Mucosa of gallbladder (tissue), 1 donor: Measurements from ENCODE around the gene CRADD. TPM values are rescaled to one million over a fixed set of nuclear protein-coding genes. Genes with fewer than 3 reads are reported as not detected.

Experiments used
- DNase-seq: peaks from one replicate; pipeline ENCODE4 v3.0.0-alpha.2; 2020; ENCODE audit warnings: low spot score
- total RNA-seq: library from RNA; stranded (reverse); gene quantifications from one replicate; pipeline ENCODE4 v1.2.1, GENCODE V29; 2021
- donor health status: DM: no; HTN: no; CAD: no.

Gene CRADD
- total RNA-seq, 1 donor from 2014 or later: 22.7 TPM

- DNase-seq: no peak
Observed at GRCh38 chr12:93895089-93895445, 217.9 kb downstream of the CRADD start.

DNA sequence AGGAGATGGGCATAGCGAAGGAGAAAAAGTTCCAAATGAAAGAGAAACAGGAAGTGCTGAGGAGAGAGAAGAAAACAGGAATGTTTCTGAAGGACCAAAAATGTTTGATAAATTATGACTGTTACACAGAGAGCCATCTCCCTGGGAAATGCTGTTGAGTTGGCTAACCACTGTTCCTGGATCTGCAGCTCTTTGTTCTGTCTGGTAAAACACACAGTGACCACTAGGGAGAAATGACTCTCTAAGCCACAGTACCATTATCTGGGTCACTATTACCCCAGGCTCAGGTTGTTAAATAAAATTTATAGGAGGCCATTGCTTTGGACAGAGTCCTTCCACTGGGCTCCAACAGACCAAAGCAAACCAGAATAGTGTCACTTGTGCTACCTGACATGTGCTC lies 219.3 kb downstream of the CRADD start:
- no peak for DNase-seq

DNA sequence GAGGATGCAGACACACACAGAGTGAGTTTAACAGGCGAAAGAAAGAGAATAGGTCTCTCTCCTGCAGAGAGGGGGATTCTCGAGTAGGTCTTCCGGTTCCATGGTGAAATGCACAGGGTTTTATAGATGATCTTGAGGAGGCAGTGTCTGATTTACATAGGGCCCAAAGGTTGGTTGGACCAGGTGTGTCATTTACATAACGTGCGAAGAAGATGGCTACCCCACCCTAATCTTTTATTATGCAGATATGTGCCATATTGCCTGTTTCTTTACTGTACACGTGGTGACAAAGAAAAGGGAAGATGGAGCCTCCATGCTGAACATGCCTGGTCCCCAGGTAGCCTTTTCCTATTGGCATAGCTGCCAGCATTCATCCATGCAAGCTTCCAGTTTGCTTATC lies 219.8 kb downstream of the CRADD start:
- DNase-seq: no peak

DNA sequence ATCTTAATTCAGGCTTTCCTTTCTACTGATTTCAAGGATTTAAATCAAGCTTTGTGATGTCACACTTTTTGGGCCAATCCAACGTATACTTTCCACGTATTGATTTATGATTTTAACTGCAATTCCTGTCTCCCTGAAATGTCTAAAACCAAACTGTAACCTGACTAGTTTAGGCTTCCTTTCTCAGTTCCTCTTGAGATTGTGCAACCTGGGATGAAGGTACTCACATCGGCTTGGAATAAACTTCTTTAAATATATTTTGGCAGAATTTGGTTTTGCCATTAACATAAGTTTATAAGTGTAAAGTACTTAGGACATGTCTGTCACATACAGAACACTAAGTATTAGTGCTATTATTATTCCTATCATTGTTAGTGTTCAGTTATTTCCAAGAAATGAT lies 224.6 kb downstream of the CRADD start:
- DNase-seq: no peak

- DNase-seq: no peak
Observed at GRCh38 chr12:93902192-93902591, 225.0 kb downstream of the CRADD start.

DNA sequence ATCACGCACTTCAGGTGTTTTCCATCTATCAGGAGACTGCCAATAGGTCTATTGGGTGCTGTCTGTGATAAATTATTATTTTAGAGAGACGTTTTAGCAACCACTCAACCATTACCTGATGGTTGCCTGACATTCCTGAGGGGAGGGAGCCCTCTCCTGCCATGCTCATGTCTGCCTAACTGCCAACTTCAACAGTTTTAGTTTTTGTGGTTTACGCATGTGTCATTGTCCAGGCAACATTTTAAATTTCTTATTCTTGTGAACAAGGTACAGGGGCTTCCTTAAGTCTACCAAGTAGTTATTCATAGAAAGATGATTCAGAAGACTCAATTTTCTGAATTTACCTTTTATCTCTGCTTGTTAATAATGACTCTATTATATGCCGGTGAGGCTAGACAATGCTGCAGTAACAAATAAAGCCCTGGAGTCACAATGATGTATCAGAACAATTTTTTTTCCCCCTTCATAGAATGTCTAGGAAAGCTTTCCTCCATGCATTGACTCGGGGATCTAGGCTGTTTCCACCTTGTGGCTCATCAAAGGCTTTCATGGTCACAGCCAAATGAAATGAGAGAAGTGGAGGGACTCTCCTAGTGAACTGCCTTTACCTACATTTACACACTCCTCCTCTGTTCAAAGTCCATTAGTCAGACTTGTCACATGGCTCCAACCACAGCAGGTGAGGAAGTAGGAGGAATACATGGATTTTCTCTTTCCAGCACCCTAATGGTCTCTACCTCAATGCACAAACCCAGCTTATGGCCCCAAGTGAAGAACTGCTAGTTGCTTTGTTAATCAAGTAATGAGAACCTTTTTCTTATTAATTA lies 225.8 kb downstream of the CRADD start:
- DNase-seq: peak; percentile 26

- DNase-seq: no peak
Observed at GRCh38 chr12:93904124-93904523, 226.9 kb downstream of the CRADD start.

- no peak for DNase-seq
Observed at GRCh38 chr12:93908264-93908663, 231.1 kb downstream of the CRADD start.

DNA sequence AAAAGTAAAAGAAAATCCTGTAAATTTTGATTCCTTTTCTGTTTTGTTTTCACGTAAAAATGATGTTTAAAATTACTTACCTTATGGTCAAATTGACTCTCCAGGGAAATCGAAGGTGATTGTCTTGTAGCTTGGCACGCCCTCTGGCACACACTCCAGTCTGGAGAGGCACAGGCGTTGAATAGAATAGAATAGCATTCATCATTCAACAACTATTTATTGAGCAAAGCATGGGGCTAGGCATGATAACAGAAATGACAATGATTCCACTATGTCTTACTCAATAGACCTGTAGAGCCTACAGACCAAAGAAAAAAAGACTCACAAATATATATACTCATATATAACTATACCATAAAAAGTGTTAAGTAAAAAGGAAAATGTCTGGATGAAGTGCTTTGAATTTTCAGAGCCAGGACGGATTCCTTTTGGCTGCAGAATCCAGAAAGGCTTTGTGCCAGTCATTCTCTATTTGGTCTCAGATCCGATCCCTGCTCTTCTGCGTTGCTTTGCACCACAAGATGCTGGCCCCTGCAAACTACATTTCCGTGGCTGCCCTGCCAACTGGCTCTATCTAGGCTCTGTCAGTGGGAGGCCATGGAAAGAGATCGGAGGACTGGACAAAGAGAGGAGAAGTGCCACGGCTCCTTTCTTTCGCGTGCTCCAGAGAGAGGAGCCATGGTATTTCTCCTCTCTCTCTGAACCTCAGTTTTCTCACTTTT lies 231.8 kb downstream of the CRADD start:
- peak; percentile 81 for DNase-seq

DNA sequence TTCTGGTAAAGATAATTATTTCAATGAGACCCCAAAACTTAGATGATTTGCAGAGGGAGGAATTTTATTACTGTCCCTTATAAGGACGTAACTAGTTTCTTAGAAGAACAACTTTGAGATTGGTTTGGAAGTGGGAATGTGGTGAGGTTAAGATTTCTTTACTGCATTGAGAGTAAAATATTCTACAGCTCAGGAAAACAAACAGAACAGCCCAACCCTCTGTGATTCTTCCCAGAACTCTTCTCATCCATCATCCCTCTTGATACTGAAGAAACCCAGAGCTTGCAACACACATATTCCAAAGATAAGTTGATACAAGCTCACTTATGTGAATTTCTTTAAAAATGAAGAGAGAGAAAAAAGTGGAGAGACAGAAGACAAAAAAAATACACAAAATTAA lies 234.2 kb downstream of the CRADD start:
- no peak for DNase-seq

DNA sequence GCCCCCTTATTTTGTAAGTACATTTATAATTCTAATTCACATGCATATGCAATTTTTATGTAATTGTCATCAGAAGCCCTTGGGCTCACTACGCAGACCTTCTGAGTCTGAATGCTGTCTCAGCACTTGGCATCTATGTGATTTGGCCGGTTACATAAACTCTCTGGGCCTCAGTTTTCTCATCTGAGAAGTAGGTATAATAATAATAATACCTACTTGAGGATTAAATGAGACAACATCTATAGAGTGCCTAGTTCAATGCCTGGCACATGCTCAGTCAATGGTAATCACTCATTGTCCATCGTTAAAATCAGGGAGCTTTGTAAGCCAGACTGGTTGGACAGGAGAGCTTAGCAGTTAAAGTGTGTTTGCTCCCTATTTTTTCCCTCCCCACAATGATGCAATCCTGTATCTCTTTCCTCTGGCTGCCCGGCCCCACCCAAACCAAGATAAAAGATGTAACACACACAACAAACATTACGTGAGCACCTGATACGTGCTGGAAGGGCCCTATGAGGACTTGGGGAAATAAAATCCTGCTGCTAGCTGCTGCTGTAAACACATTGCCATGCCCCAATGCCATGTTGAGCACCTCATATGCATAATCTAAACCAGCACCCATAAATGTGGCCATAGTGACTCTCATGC lies 235.0 kb downstream of the CRADD start:
- no peak for DNase-seq

DNA sequence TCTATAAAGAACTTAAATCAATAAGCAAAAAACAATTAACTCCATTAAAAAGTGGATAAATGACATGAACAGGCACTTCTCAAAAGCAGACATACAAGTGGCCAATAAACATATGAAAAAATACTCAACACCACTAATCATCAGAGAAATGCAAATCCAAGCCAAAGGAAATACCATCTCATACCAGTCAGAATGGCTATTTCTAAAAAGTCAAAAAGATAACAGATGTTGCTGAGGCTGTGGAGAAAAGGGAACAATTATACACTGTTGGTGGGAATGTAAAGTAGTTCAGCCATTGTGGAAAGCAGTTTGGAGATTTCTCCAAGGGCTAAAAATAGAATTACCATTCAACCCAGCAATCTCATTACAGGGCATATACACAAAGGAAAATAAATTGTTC lies 236.7 kb downstream of the CRADD start:
- DNase-seq: no peak

- DNase-seq: no peak
Observed at GRCh38 chr12:93914281-93914680, 237.1 kb downstream of the CRADD start.

DNA sequence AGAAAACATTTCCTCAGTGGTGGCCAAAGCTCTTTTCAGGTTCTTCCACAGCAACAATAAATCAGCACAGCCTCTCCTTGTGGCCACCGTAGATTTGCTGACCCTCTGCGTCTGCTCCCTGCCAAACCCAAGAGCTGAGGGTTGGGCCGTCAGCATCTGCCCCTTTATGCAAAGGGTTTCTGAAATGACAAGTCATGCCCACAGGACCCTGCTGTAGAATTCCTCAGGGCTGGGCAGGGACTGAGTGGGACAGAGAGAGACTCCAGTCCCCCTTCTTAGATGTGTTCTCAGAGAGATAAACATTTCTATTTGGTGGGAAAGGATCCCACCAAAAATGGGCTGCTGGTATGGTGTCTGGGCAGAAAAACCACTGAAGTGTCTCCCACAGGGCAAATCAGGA lies 238.2 kb downstream of the CRADD start:
- DNase-seq: no peak

DNA sequence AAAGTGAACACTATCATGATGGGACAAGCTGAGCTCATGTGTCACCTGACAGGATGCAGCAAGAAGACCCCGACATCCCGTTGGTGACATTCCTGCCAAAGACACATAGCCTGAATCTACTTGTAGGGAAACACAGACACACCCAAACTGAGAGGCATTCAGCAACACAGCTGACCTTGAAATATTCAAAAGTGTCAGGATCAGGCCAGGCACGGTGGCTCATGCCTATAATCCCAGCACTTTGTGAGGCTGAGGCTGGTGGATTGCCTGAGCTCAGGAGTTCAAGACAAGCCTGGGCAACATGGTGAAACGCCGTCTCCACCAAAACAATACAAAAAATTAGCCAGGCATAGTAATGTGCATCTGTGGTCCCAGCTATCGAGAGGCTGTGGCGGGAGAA lies 239.2 kb downstream of the CRADD start:
- no peak for DNase-seq

GRCh38 chr12:93918262-93918661 lies 241.1 kb downstream of the CRADD start:
- no peak for DNase-seq

- DNase-seq: no peak
Observed at GRCh38 chr12:93918900-93919299, 241.7 kb downstream of the CRADD start.

DNA sequence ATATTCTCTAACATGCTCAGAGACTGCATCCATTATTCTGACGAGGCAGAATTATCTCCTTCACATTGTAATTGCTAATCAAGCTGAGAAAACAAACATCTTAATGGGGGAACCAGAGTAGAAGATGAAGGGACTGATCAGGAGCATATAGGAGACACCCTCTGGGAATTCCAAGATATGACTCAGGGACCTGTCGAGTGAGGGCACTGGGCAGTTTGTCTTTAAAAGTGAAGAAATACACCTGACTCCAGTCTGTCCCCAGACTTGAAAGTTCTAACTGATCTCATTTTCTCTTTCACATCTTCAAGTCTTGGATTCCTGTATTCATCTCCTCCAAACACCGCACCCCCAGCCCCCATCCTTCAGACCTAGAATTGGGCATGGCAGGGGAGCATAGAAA lies 244.3 kb downstream of the CRADD start:
- no peak for DNase-seq

GRCh38 chr12:93922583-93923006 lies 245.4 kb downstream of the CRADD start:
- no peak for DNase-seq

GRCh38 chr12:93924367-93924766 lies 247.2 kb downstream of the CRADD start:
- DNase-seq: no peak

- DNase-seq: no peak
Observed at GRCh38 chr12:93925585-93926205, 248.5 kb downstream of the CRADD start.

- no peak for DNase-seq
Observed at GRCh38 chr12:93926237-93926636, 249.1 kb downstream of the CRADD start.
